Measurements from ENCODE around the gene FHOD3.

The FHOD3 gene

DNA sequence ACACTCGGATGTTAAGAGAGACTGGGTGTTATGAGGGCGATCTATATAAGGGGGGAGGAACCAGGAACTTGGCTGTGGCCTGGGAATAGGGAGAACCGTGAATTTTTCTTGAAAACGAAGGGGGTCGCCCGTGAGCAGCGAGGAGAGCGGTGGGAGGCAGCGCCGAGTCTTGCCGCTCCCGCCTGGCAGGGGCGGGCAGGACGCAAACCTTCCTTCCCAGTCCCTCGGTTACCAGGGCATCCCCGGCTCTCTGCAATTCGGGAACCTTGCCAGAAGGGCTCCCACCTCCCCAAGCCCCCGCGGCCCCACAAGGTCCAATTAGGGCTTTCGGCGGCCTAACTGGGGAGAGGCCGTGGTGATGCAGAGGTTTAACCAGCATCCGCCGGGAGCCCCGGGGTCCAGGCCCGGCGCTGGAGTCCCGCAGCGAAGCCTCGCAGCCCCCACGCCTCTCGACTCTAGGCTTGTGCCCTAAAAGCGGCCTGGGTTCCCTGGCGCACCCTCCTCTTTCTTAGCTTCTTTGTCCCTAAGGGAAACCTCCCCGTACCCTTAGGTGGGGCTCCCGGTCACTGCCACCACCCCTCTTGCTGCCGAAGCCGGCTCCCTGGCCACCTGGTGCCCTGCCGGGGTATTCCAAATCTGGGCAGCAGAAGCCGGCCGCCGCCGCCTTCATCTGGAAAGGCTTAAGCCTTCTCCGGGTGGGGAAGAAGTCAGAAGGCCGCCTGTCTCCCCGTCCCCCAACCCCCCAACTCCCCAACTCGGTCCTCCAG is 680 bp upstream of the FHOD3 start:
- DNase-seq (ENCODE audit: low read depth in 2 of 2) = no peak

GRCh38 chr18:36298126-36298741 is 721 bp downstream of the FHOD3 start:
- no peak for DNase-seq (ENCODE audit: low read depth in 2 of 2)

GRCh38 chr18:36299015-36299414 is 1.5 kb downstream of the FHOD3 start:
- DNase-seq (ENCODE audit: low read depth in 2 of 2) = no peak

DNA sequence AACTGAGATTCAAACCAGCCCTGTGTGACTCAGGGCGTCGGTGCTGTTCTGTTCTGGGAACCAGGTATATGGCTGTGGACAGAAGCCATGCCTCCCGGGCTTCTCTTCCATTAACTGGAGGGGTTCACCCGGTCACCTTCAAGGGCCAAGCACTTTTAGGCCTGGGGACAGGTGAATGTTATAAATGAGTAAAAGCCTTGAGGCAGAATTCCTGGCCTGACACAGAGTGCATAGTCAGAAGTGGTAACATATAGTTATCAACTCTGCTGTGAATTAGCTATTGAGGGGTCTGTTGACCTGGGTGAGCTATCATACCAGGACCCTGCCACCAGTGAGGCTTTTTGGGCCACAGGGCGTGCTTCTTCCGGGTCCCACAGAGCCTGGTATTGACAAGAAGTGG is 2.7 kb downstream of the FHOD3 start:
- no peak for DNase-seq (ENCODE audit: low read depth in 2 of 2)

DNA sequence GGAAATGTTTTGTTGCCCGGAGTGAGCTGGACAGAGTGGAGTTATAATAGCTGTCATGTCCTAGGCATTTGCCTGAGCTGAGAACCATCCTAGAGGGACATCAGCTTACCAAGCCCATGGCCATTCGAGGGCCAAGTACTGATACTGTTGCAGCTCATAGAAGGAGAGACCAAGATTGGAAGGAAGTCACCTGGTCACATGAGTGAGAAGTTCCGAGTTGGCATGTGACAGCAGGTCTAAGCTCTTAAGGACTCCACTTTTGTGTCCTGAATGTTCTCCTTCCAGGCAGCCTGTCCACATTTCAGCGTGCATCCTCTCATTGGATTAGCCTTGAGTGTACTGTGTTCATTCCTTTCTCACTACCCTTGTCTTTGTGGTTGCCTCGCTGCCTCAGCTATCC is 4.4 kb downstream of the FHOD3 start:
- DNase-seq (ENCODE audit: low read depth in 2 of 2) = no peak

- DNase-seq (ENCODE audit: low read depth in 2 of 2) = no peak
Measured at GRCh38 chr18:36302676-36303075, 5.2 kb downstream of the FHOD3 start.

GRCh38 chr18:36303211-36303844 is 5.8 kb downstream of the FHOD3 start:
- no peak for DNase-seq (ENCODE audit: low read depth in 2 of 2)

GRCh38 chr18:36304723-36305122 is 7.2 kb downstream of the FHOD3 start:
- no peak for DNase-seq (ENCODE audit: low read depth in 2 of 2)

DNA sequence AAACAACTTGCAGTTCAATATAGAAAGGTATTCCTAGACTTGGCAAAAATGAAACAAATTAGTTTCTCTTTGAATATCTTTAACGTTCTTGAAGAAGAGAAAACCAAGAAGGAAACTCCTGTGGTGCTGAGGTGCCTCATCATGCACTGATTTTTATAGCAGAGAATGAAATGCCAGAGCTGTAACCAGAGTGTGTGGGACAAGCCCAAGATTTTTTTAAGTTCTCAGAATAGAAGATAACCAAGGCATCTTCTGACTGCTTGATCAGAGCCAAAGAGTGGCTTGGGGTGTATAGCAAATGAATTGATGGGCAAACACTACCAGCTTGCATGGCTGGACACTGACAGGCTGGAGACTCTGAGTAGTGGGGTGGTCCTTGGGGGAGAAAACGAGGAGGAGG is 7.9 kb downstream of the FHOD3 start:
- DNase-seq (ENCODE audit: low read depth in 2 of 2) = no peak

DNA sequence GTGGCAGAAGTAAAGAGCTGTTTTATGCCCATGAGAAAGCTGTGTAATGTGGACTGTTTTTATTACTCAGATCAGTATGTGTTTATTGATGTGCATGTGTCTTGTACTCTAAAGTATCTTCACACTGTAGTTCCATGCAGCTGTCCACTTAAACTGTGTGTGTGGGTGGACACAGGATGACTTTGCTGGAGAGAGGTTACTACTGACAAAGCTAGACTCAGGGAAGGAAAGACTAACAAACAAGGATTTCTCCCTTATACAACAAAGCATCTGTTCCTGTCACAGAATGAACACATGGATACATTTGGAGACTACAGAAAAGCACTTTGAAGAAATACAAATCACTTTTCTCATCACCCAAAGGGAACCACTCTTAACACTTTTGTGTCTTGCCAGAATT is 10.0 kb downstream of the FHOD3 start:
- DNase-seq (ENCODE audit: low read depth in 2 of 2) = no peak

DNA sequence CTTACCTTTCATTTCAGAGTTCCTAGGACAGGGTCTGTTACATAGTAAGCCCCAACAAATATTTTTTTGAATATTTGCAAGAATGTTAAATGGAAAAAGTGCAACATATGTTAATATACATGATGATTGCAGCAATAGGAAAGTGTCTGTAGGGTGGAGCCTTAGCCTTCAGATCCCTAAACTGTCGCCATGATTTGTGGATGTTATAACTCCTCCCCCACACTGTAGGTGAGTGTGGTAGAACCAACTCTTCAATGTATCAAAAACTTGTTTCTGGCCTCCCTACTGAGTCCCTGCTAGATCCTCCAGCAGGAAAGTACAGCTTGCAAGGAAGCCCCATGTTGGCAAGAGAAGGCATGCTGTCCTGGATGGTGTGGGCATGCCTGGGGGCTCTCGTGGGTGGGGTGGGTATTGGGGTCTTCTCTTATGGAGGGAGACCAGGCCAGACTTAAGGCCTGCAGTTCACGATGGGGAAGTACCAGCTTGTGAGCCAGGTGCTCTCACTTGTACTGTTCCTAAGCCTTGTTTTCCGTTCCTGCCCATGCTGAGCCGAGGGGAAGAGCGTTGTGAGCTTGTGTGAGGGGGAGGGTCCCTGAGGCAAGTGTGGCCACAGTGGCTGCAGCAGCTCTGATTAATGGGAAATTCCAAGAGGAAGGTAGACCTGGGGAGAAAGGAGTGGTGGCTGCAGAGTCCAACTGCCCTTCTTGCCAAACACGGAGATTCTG is 11.4 kb downstream of the FHOD3 start:
- DNase-seq (ENCODE audit: low read depth in 2 of 2) = no peak

DNA sequence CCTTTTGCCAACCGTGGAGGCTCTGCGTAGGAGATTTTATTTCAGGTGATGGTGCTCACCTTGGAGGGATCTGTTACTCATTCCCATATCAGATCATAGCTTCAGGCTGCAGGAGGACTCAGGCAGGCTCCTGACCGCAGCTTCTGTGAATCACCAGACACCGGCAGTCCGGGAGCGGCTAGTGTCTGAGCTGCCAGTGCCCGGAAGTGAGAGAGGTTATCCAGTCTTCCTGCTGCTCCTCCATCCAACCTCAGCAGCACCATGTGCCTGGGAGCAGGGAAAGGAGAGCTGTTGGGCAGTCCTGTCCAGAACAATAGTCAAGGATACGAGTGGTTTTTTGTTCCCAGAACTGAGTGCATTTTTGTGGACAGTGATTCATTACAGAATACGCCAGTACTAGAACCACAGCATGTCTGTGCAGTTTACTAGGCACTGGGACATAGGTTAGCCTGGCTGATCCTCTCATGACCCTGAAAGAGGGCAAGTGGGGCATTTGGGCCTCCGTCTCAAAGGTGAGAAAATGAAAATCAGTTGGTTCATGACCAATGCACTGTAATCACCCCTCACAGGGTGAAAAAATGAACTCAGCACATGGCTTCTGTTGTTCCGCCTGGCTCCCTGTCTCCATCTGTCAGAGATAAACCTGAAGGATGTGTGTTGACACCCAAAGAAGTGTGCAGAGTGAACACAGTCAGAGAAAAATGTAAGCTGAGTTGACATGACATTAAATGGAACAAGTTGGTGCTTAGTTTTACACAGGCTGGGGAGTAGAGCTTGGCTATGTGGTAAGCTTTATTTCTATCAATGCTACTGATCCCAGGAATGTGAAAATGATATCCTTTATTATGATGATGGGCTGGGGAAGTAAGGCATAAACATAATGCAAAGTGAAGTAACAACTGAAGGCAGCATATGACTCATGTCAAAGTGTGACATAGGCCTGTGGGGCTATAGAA is 12.2 kb downstream of the FHOD3 start:
- no peak for DNase-seq (ENCODE audit: low read depth in 2 of 2)

- no peak for DNase-seq (ENCODE audit: low read depth in 2 of 2)
Measured at GRCh38 chr18:36311026-36311570, 13.6 kb downstream of the FHOD3 start.

GRCh38 chr18:36312806-36313395 is 15.4 kb downstream of the FHOD3 start:
- no peak for DNase-seq (ENCODE audit: low read depth in 2 of 2)

GRCh38 chr18:36314098-36314497 is 16.6 kb downstream of the FHOD3 start:
- DNase-seq (ENCODE audit: low read depth in 2 of 2) = no peak

- no peak for DNase-seq (ENCODE audit: low read depth in 2 of 2)
Measured at GRCh38 chr18:36314754-36315153, 17.2 kb downstream of the FHOD3 start.

DNA sequence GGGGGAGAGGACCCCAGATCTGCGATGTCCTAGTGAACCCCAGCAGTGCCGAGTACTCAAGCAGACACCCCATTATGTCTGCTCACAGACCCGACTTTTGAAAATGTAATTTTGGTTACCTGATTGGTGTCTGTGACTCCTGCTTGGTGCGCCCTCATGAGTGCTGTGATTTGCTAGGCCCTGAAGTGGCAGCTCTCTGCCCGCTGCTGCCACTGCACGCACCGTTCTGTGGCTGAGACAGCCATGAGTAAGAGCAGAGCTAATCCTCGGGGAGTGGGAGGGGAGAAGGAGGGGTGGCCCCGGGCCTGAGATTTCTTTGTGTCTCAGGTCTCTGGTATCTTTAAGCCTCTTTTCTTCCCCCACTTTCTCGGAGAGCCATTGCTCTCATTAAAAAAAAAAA is 18.2 kb downstream of the FHOD3 start:
- no peak for DNase-seq (ENCODE audit: low read depth in 2 of 2)

GRCh38 chr18:36316246-36316645 is 18.7 kb downstream of the FHOD3 start:
- no peak for DNase-seq (ENCODE audit: low read depth in 2 of 2)

- DNase-seq (ENCODE audit: low read depth in 2 of 2) = no peak
Measured at GRCh38 chr18:36321658-36322407, 24.3 kb downstream of the FHOD3 start.

DNA sequence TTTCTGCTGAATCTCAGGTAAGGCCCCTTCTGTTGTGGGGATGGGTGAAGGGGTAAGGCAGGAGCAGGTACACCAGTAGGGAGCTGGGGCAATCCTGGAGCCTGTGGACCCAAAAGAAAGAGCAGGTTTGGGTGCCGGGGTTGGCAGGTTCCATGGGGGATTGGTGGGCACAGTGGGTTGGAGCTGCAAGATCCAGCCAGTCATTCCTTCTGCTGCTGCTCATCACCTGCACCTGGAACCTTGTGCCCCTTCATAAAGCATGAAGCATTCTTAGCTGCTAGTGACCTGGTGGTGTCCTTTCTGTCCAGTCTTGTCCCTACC is 24.9 kb downstream of the FHOD3 start:
- no peak for DNase-seq (ENCODE audit: low read depth in 2 of 2)
